H1 (cell line): Measurements from ENCODE around the gene PLEKHH3. TPM values are rescaled to one million over a fixed set of nuclear protein-coding genes. Genes with fewer than 3 reads are reported as not detected.

Experiments used
- CTCF ChIA-PET: fragments of 300-600 bp; sonication (Branson Sonifier 250); formaldehyde crosslinking; loops from one replicate; lab custom pipeline; 2021; ENCODE audit not compliant: partially characterized antibody; lab: Charles Lee
- POLR2A ChIA-PET: fragments of 300-600 bp; sonication (Branson Sonifier 250); formaldehyde crosslinking; loops from one replicate; lab custom pipeline; 2021; ENCODE audit warnings: inconsistent platforms; ENCODE audit not compliant: partially characterized antibody; lab: Charles Lee
- DNase-seq, 2 experiments: peaks; one replicate each; pipeline versions ENCODE4 v3.0.0 to v3.0.0-alpha.2; 2010 to 2022; ENCODE audit warnings: low spot score in 2 of 2, low read depth in 1 of 2, mixed read lengths in 1 of 2
- FAIRE-seq: peaks from 2 replicates; lab custom pipeline; 2011; peaks lifted over from hg19 to GRCh38; lab: Jason Lieb, UNC
- H2AFZ ChIP-seq: 2 replicates; pipeline ENCODE4 v1.8.1; 2012; ENCODE audit warnings: low read length, inconsistent platforms
- H2AK5ac ChIP-seq: 2 replicates; pipeline ENCODE4 v1.6.1; 2013; ENCODE audit warnings: low read depth, low read length
- H2BK120ac ChIP-seq: replicated peaks from 2 replicates; pipeline ENCODE3; 2013; ENCODE audit warnings: low read depth, low read length, inconsistent platforms
- H2BK12ac ChIP-seq: 2 replicates; pipeline ENCODE4 v1.6.1; 2013; ENCODE audit warnings: low read depth, low read length
- H2BK15ac ChIP-seq: 2 replicates; pipeline ENCODE4 v1.6.1; 2013; ENCODE audit warnings: low read length
- H2BK20ac ChIP-seq: 2 replicates; pipeline ENCODE4 v1.6.1; 2013; ENCODE audit warnings: low read length
- H2BK5ac ChIP-seq: 2 replicates; pipeline ENCODE4 v1.6.1; 2013; ENCODE audit warnings: low read depth, low read length
- H3K14ac ChIP-seq: 2 replicates; pipeline ENCODE4 v1.6.1; 2013; ENCODE audit warnings: inconsistent platforms; ENCODE audit not compliant: insufficient read length
- H3K18ac ChIP-seq: 2 replicates; pipeline ENCODE4 v1.6.1; 2013; ENCODE audit warnings: low read length; ENCODE audit errors: extremely low read depth
- H3K23ac ChIP-seq: 2 replicates; pipeline ENCODE4 v1.6.1; 2013; ENCODE audit warnings: inconsistent platforms; ENCODE audit not compliant: insufficient read length
- H3K23me2 ChIP-seq: 2 replicates; pipeline ENCODE4 v1.6.1; 2013; ENCODE audit warnings: low read depth, low read length
- H3K27ac ChIP-seq: 2 replicates; pipeline ENCODE4 v1.6.1; 2011; ENCODE audit warnings: low read depth, low read length, inconsistent platforms
- H3K27me3 ChIP-seq, 4 experiments: replicated peaks in 1 of 4; 1 replicate in 1 of 4; 2 replicates in 3 of 4; pipeline versions ENCODE4 v1.6.1 to v1.8.1; 2011 to 2013; ENCODE audit warnings: low read length in 3 of 4, mild to moderate bottlenecking in 3 of 4, inconsistent platforms in 2 of 4, mixed read lengths in 2 of 4, moderate library complexity in 1 of 4; ENCODE audit not compliant: control insufficient read depth in 3 of 4, insufficient read depth in 3 of 4; ENCODE audit errors: extremely low read depth in 1 of 4
- H3K36me3 ChIP-seq, 4 experiments: 2 replicates each; pipeline versions ENCODE4 v1.6.1 to v1.8.1; 2011 to 2013; ENCODE audit warnings: mild to moderate bottlenecking in 4 of 4, low read length in 3 of 4, moderate library complexity in 2 of 4, control low read depth in 1 of 4, inconsistent platforms in 1 of 4; ENCODE audit not compliant: insufficient read depth in 4 of 4, control insufficient read depth in 2 of 4
- H3K4ac ChIP-seq: replicated peaks from 2 replicates; pipeline ENCODE3; 2013; ENCODE audit warnings: low read length, low read depth, mixed read lengths, inconsistent platforms; ENCODE audit not compliant: insufficient read length
- H3K4me1 ChIP-seq, 4 experiments: replicated peaks in 1 of 4; 1 replicate in 1 of 4; 2 replicates in 3 of 4; pipeline versions ENCODE4 v1.6.1 to v1.8.1; 2011 to 2013; ENCODE audit warnings: low read length in 3 of 4, inconsistent platforms in 2 of 4, mixed read lengths in 1 of 4; ENCODE audit not compliant: insufficient read depth in 4 of 4, control insufficient read depth in 3 of 4
- H3K4me2 ChIP-seq, 2 experiments: 2 replicates each; pipeline versions ENCODE4 v1.6.1 to v1.8.1; 2011 to 2013; ENCODE audit warnings: low read depth in 2 of 2, low read length in 2 of 2, control low read depth in 1 of 2, inconsistent platforms in 1 of 2, mild to moderate bottlenecking in 1 of 2; ENCODE audit not compliant: insufficient read depth in 1 of 2
- H3K4me3 ChIP-seq, 4 experiments: fragments of 200-600, 300-600 bp in 1 of 4; sonication (generic), shearing (Covaris generic), sonication (Bioruptor Twin) in 1 of 4; 2 replicates each; pipeline versions ENCODE4 v1.5.1 to v1.8.1; 2011 to 2016; ENCODE audit warnings: low read length in 4 of 4, low read depth in 3 of 4, control low read depth in 2 of 4, inconsistent platforms in 2 of 4, mild to moderate bottlenecking in 2 of 4, mixed read lengths in 1 of 4, moderate library complexity in 1 of 4; ENCODE audit not compliant: insufficient read depth in 2 of 4; ENCODE audit errors: extremely low read depth in 1 of 4
- H3K56ac ChIP-seq: replicated peaks from 2 replicates; pipeline ENCODE3; 2013; ENCODE audit warnings: low read depth, mild to moderate bottlenecking, mixed read lengths, low read length, inconsistent platforms; ENCODE audit not compliant: insufficient read length
- H3K79me1 ChIP-seq: 2 replicates; pipeline ENCODE4 v1.6.1; 2013; ENCODE audit warnings: low read depth, low read length, control low read depth
- H3K79me2 ChIP-seq, 2 experiments: 2 replicates each; pipeline versions ENCODE4 v1.6.1 to v1.8.1; 2012 to 2013; ENCODE audit warnings: low read length in 2 of 2, mild to moderate bottlenecking in 2 of 2, inconsistent platforms in 1 of 2; ENCODE audit not compliant: insufficient read depth in 2 of 2, control insufficient read depth in 1 of 2
- H3K9ac ChIP-seq, 4 experiments: replicated peaks in 1 of 4; 1 replicate in 1 of 4; 2 replicates in 3 of 4; pipeline versions ENCODE4 v1.6.1 to v1.8.1; 2011 to 2013; ENCODE audit warnings: low read depth in 3 of 4, low read length in 3 of 4, control low read depth in 2 of 4, mild to moderate bottlenecking in 2 of 4, moderate library complexity in 2 of 4, inconsistent platforms in 1 of 4; ENCODE audit errors: extremely low read depth in 1 of 4
- H3K9me3 ChIP-seq, 2 experiments: 2 replicates each; pipeline versions ENCODE4 v1.6.1 to v1.8.1; 2012 to 2013; ENCODE audit warnings: mild to moderate bottlenecking in 2 of 2, moderate library complexity in 2 of 2, control low read depth in 1 of 2, inconsistent platforms in 1 of 2, low read depth in 1 of 2, low read length in 1 of 2, mixed read lengths in 1 of 2; ENCODE audit not compliant: insufficient read depth in 2 of 2
- H4K20me1 ChIP-seq, 2 experiments: replicated peaks in 1 of 2; 2 replicates each; pipeline versions ENCODE3 to v1.8.1; 2011 to 2013; ENCODE audit warnings: inconsistent platforms in 2 of 2, low read length in 2 of 2, mild to moderate bottlenecking in 1 of 2; ENCODE audit not compliant: insufficient read depth in 2 of 2, control insufficient read depth in 1 of 2
- H4K5ac ChIP-seq: 2 replicates; pipeline ENCODE4 v1.6.1; 2013; ENCODE audit warnings: low read length, low read depth, mixed read lengths, inconsistent platforms; ENCODE audit not compliant: insufficient read length
- H4K8ac ChIP-seq: 2 replicates; pipeline ENCODE4 v1.8.0; 2013; ENCODE audit warnings: mild to moderate bottlenecking, moderate library complexity, low read length, inconsistent platforms; ENCODE audit not compliant: insufficient read depth; ENCODE audit errors: extremely low read depth
- H4K91ac ChIP-seq: replicated peaks from 2 replicates; pipeline ENCODE3; 2013; ENCODE audit warnings: low read length, mixed read lengths, inconsistent platforms; ENCODE audit not compliant: insufficient read length
- ASH2L ChIP-seq: fragments of 200-600, 300-600 bp; sonication (generic); IDR thresholded peaks from one replicate; pipeline ENCODE4 v1.7.1; 2017; ENCODE audit warnings: low read length
- HDAC6 ChIP-seq: IDR thresholded peaks from one replicate; pipeline ENCODE4 v1.7.1; 2012; ENCODE audit warnings: low read depth, mild to moderate bottlenecking, inconsistent platforms, low read length, moderate library complexity
- KDM1A ChIP-seq: fragments of 200-600, 300-600 bp; sonication (generic); IDR thresholded peaks from 2 replicates; pipeline ENCODE4 v1.7.1; 2016; ENCODE audit warnings: mild to moderate bottlenecking, low read length, borderline replicate concordance
- POLR2AphosphoS5 ChIP-seq: IDR thresholded peaks from 2 replicates; pipeline ENCODE4 v1.6.1; 2011; ENCODE audit warnings: low read depth, low read length
- RNF2 ChIP-seq: fragments of 200-900, 300-1000 bp; sonication (generic); IDR thresholded peaks from 2 replicates; pipeline ENCODE4 v1.7.1; 2016; ENCODE audit warnings: borderline replicate concordance, low read depth, mild to moderate bottlenecking, antibody characterized with exemption, low read length; ENCODE audit not compliant: poor library complexity, severe bottlenecking; ENCODE audit errors: missing control alignments
- YY1 ChIP-seq: IDR thresholded peaks from 2 replicates; pipeline ENCODE4 v1.6.1; 2011; ENCODE audit warnings: low read depth, mild to moderate bottlenecking, low read length
- WGBS, 2 experiments: shearing (Covaris generic) in 1 of 2; methylation state at CpG; one replicate each; pipeline versions ENCODE4 v1.1.6 to v1.1.7; 2013 to 2015; ENCODE audit warnings: low lambda C conversion rate in 2 of 2, mixed read lengths in 2 of 2, inconsistent platforms in 1 of 2, low coverage in 1 of 2, missing lambda C conversion rate in 1 of 2; ENCODE audit not compliant: insufficient replicate concordance in 2 of 2, insufficient coverage in 1 of 2, insufficient read length in 1 of 2; ENCODE audit errors: extremely low coverage in 1 of 2, missing lambda C conversion rate in 1 of 2; 5-methylcytosine and 5-hydroxymethylcytosine counted together
- polyA plus RNA-seq, 7 experiments: library from polyadenylated mRNA; depleted of rRNA in 3 of 7; stranded (reverse) in 5 of 7; unstranded in 2 of 7; fragments of >200 nt in 5 of 7; fragments of 200-250 nt in 2 of 7; gene quantifications; 1 replicate in 5 of 7; 2 replicates in 1 of 7; 4 replicates in 1 of 7; pipeline versions ENCODE4 v1.2.1 to v1.2.3, GENCODE V29; 2011 to 2013; ENCODE audit warnings: missing spikeins in 2 of 7, mixed read lengths in 2 of 7
- total RNA-seq: library from RNA; stranded (reverse); fragmentation: NEBNext Ultra II Directional; extraction: Animal tissue kit (Norgen Biotek cat#: 25700); gene quantifications from 2 replicates; pipeline ENCODE4 v1.2.1, GENCODE V29; 2021
- TF ChIP-seq, protein P1 (sequence below): IDR thresholded peaks from 2 replicates; pipeline ENCODE4 v1.6.1; 2011; ENCODE audit warnings: low read depth, mild to moderate bottlenecking, low read length; ENCODE audit not compliant: insufficient read depth

Gene PLEKHH3
- total and polyA plus RNA-seq, 2 of the 8 experiments (the other 6 are each of a cell fraction or from before 2014, with no cell fraction given) = 11.1 to 13.5 TPM

- H3K23ac ChIP-seq = no peak overlapping the region
- H4K20me1 ChIP-seq = peaks cover 0 to 4% of the 10 kb centered on the region in 2 experiments
- WGBS, 2 experiments = 93% methylated on average over 10 of the region's 10 CpGs; no CpG with 5 or more reads in 1 of the 2 experiments
- TF ChIP-seq, protein P1, sequence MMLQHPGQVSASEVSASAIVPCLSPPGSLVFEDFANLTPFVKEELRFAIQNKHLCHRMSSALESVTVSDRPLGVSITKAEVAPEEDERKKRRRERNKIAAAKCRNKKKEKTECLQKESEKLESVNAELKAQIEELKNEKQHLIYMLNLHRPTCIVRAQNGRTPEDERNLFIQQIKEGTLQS = no peak
- TF ChIP-seq KDM1A = no peak
- TF ChIP-seq YY1 = no peak
- no peak for TF ChIP-seq ASH2L
- TF ChIP-seq HDAC6 = no peak
- TF ChIP-seq POLR2AphosphoS5 = no peak
- no peak for TF ChIP-seq RNF2
Measured at GRCh38 chr17:42690596-42690995, 13.8 kb upstream of the PLEKHH3 start.

More at GRCh38 chr17:42690596-42690995, 13.8 kb upstream of the PLEKHH3 start:
- Histone ChIP-seq H3K56ac (no peak overlapping the region), H3K27ac (no peak overlapping the region), H3K4ac (no peak overlapping the region), H3K9me3 (no peaks in the 10 kb centered on the region), H2AFZ (no peak overlapping the region), H3K4me3 (no peak overlapping the region), H2BK12ac (no peak overlapping the region), H2BK15ac (no peak overlapping the region), H3K9ac (no peak overlapping the region), H4K91ac (no peak overlapping the region), H3K18ac (no peak overlapping the region), H2BK5ac (no peak overlapping the region), H3K36me3 (peaks cover 0 to 5% (median 0%) of the 10 kb centered on the region in 4 experiments; a peak in 4 of 8 replicates), H3K27me3 (no peaks in the 10 kb centered on the region; a peak in 1 of 7 replicates), H3K79me2 (no peaks in the 10 kb centered on the region), H2BK20ac (no peak overlapping the region), H3K79me1 (no peaks in the 10 kb centered on the region), H4K8ac (no peak overlapping the region), H3K23me2 (0 out of 2 replicates have a peak, but pooled peaks cover 2% of the 10 kb centered on the region), H4K5ac (no peak overlapping the region), H2BK120ac (no peak overlapping the region), H3K14ac (no peak overlapping the region), H3K4me2 (no peak overlapping the region), H3K4me1 (0 out of 7 replicates have a peak, but pooled peaks cover 0 to 3% (median 0%) of the 10 kb centered on the region in 4 experiments), H2AK5ac (no peak overlapping the region)
- DNase-seq (no peak), FAIRE-seq (no peak)
- POLR2A ChIA-PET = interaction anchor here (0.9 kb wide), 1 partner anchor 12 kb away, joined by 3 read pairs; no protein-coding TSS in a partner anchor
- CTCF ChIA-PET = interaction anchor here (0.5 to 1.7 kb wide), 6 partner anchors 11 to 513 kb away, joined by 3 to 6 read pairs (median 4); no protein-coding TSS in a partner anchor
